HG03097 (cell line): ENCODE results near the gene ENOX1.

ENCODE experiments used
- ATAC-seq: cut with Tn5 transposase; IDR thresholded peaks from one replicate; pipeline ENCODE4 v1.9.1; 2021; ENCODE audit not compliant: unreplicated experiment, low FRiP score

Gene ENOX1

DNA sequence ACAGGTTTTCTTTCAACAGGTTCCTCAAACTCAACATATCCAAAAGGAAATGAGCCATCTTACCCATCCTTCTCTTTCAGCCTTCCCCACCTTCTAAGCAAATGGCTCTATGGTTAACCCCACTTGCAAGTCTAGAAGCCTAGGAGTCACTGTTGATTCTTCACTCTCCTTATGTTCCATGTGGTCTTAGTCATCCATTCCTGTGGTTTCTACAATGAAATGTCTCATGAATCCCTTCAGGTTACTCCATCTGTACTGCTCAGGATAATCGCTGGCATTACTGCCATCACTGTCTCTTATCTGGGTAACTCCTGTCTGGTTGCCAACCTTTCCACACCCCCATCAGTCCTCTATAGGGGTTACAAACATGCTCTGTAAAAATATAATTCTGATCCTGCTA is 381.3 kb downstream of the ENOX1 start:
- no peak for ATAC-seq

DNA sequence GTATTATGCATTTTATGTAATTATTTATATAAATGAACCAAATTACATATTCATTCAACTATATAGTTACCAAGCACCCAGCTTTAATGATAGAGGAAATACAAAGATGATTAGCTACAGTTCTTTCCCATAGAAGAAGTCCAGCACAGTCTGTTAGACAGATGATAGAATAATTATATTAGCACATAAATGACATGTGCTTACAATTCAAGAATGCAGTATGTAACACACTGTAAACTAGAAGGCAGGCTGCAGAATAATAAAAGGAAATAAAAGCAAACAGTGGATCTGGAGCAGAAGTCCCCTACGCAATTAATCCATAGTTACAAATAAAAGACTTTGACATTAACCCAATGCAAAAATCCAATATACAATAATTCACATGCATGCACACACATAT is 384.4 kb downstream of the ENOX1 start:
- ATAC-seq, result no peak

- no peak for ATAC-seq
Observed at GRCh38 chr13:43401361-43401760, 385.4 kb downstream of the ENOX1 start.

DNA sequence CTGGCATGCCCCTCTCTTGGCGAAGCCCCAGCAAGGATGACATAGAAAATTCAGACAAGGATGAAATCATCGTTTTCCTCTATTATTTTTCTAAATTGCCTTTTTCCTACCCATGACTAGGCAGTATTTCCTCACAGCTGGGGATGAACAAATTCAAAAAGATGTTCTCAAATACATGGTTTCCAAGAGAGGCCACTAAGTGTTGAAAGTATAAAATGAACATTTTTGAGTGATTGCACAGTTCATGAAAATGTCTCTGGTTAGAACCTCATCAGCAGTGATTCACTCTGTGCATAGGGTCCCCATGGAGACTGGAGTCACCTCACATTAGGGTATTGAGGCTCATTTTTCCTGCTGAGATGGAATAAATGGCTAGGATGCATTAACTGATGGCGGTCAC is 389.7 kb downstream of the ENOX1 start:
- no peak for ATAC-seq

- no peak for ATAC-seq
Observed at GRCh38 chr13:43391036-43391435, 395.7 kb downstream of the ENOX1 start.

- no peak for ATAC-seq
Observed at GRCh38 chr13:43390619-43391018, 396.2 kb downstream of the ENOX1 start.

DNA sequence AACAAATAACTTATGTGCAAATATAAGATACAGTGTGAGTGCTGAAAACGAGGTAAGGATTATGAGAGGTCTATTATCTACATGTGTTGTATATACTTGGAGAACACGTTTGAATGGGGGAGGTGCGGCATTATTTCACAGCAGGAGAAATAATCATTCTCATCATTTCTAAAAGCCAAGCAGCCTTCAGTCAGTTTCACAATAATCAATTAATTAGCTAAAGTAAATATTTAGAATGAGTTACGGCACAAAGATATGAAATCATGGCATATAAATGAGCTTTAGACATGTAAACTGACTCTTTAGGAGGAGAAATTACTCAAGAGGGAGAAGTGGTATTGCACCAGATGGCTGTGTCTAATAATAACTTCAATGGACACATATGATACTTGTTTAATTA is 396.8 kb downstream of the ENOX1 start:
- no peak for ATAC-seq

DNA sequence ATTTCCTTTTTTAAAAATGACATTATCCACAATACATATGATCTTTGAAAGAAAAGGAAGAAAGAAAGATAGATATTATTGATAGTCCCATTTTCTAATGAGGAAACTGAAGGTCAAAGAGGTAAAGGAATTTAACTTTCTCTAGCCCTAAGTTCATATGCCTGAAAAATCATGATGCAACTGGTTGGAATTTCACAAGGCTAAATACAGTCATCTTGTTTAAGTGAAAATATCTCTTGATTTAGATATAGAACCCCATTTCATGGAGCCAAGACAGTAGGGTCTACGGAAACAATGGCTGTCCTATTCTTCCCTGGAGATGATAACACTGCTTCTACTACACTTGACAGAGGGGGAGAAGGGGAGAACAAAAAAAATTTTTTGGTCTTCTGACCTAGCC is 397.2 kb downstream of the ENOX1 start:
- no peak for ATAC-seq

DNA sequence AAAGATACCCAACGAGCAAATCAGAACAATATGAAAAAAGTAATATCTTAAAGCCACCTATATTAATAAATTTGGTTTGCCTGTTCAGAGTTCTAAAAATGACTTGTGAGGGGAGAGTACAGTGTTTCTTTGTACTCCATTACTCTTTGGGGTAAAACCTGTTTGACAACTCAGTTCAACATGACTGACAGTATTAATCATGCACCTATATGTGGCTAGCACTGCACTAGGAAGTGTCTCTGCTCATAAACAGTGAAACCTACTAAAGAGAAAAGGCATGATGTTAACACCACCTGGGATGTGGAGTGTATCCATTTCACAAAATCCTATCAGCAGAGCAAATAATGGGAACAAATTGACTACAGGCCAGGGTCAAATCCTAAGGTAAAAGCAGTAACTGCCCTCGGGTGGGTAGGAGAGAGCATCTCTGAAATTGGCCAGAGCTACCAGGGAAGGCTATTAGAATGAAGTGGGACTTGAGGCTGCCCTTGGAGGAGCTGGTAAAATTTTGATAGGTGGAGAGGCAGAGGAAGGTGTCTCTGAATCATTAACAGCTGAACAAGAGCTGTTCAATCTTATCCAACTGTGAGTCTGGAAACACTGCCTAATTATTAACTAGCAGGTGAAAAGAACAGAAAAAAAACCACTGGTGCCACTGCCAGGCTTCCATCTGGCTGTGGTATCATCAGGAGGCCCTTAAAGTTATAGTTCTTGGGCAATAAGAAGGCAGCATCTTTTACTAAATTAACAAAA is 398.3 kb downstream of the ENOX1 start:
- ATAC-seq, result peak; percentile 64

GRCh38 chr13:43387880-43388279 is 398.9 kb downstream of the ENOX1 start:
- ATAC-seq, result no peak

DNA sequence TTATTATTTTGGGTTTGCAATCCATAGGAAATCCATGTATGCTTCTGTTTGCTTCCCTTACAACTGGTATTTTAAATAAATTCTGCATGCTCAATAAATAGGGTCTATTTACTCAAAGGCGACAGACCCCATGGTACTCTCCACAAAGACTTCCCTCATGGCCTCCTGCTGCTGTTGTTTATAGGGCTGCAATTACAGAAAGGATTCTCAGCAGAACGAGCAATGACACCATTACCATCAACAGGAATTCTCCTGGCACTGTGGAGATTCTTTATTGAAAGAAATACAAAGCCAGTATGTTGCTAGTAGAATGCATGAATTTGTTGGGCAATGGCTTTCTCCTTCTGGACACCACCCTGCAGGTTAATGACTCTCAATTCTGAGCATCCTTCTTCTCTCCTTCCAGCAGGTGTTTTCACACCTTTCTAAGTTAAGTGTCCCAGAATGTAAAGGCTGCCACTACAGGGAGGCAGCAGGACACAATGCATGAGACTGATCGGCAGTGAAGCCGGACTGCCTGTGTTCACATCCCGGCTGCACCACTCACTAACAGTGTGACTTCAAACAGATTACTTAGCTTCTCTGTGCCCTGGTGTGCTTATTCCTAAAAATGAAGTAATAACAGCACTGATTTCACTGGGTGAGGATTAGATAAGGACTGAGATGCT is 403.1 kb downstream of the ENOX1 start:
- no peak for ATAC-seq

DNA sequence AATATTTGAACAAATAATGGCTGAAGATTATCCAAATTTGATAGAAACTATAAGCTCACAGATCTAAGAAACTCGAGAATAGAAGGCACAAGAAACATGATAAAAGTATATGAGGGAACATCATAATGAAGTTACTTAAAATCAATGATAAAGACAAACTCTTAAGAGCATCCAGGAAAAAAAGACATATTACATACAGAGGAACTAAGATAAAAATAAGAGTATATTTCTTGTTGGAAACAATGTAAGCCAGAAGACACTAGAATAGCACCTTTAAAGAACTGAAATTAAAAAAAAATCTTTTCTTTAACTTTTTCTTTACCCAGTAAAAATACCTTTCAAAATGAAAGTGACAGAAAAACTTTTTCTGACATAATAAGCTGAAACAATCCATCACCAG is 407.0 kb downstream of the ENOX1 start:
- no peak for ATAC-seq

DNA sequence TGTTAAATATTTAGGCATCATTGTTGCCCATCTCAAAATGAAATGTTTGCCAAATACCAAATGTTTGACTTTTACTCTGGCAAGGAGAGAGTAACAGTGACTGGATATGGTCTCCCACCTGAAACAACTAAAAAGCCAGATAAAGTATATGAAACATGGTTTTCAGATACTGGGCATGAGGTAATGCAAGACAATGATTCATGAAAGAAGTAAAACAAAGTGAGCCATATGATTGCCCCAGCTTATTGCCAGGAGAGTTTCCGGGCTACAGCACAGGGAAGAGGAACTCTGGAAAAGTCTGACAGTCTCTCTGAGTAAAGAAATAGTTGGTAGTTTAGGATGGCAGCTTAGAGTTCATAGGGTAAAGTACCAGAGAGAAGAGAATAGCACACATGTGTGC is 408.8 kb downstream of the ENOX1 start:
- no peak for ATAC-seq

GRCh38 chr13:43377149-43377548 is 409.6 kb downstream of the ENOX1 start:
- ATAC-seq, result no peak

DNA sequence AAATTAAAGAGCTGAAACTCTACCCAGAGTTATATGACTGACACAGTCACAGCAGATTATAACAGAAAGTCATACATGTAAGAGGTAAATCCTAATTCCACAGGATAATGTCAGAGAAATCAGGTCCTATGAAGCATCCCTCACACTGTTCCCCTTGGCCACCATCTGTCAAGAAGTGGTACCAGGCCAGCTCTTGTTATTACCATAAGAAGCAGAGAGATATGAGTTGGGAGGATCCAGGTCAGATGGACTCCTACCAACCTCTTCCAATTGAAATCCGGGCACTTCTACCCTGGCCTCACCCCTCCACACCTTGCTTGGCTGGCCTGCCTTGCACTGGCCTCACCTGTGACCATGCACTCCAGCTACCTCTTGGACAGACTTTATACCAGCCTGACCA is 410.2 kb downstream of the ENOX1 start:
- no peak for ATAC-seq

GRCh38 chr13:43375797-43376465 is 410.8 kb downstream of the ENOX1 start:
- ATAC-seq, result no peak

DNA sequence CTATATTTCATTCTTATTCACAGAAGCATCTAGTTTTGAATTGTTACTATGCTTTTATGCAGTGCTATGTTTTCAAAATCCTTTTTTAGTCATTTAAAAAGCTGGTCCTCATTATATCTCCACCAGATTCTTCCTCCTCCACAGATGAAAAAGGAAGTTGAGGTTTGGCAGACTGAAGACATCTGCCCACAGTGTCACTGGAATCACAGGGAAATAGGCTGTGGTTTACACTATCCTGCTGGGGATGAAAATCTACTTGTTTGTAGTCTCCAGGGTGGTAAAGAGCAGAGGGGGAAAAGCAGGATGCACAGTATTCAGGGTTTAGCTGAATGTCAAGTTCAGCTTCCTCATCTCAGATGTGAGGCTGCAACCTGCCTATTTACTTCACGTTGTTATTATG is 412.2 kb downstream of the ENOX1 start:
- ATAC-seq, result no peak

DNA sequence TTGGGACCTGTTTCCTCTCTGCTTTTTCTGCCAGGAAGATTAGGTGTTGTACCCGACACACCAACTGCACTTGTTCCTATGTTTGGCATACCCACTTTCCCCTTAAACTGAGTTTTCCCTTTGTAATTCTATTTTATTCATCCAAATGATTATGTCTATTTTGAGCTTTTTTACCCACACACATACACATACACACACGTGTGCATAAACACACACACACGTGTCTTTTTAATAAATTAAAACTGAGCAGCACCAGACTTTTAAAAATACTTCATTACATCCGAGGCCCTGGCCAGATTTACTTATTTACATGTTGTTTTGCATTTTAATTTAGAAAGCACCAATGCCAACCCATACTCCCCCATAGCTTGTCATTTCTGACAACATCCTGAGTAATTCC is 413.4 kb downstream of the ENOX1 start:
- ATAC-seq, result no peak

- no peak for ATAC-seq
Observed at GRCh38 chr13:43370842-43371241, 415.9 kb downstream of the ENOX1 start.

GRCh38 chr13:43369319-43369718 is 417.5 kb downstream of the ENOX1 start:
- no peak for ATAC-seq

DNA sequence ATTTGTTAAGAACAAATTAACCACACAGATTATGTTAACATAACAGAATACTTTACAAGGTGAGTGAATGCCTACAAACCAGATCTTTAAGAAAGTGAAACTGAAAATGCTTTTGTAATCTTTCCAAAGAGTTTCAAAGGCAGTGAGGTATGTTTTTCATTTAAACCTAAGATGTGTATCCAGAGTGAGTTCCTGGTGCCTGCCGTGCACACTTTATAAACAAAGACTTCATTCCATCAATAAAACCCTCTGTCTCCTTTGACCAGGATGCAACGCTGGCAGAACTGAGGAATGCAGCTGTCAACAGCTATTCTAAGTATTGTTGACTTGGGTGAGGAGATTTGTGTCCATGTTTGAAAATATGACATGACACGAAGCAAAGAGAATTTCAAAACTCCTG is 418.8 kb downstream of the ENOX1 start:
- peak; percentile 57 for ATAC-seq

- ATAC-seq, result no peak
Observed at GRCh38 chr13:43365039-43365344, 421.8 kb downstream of the ENOX1 start.
